Stimulated activated naive CD4-positive, alpha-beta T cell (primary cell): ENCODE data around the gene RSPO3.
"Not testable (repeated sequence)": the region's sequence is repeated elsewhere in the genome, so short reads cannot be mapped to it uniquely, and the experiment has no call there.

Source experiments
- DNase-seq, 6 experiments: peaks; one replicate each; lab custom pipeline; 2025; lab: John Stamatoyannopoulos, UW

The RSPO3 gene

GRCh38 chr6:127205036-127205435 lies 86.6 kb downstream of the RSPO3 start:
- no peak for DNase-seq

GRCh38 chr6:127206531-127207095 lies 88.1 kb downstream of the RSPO3 start:
- DNase-seq: no peak

DNA sequence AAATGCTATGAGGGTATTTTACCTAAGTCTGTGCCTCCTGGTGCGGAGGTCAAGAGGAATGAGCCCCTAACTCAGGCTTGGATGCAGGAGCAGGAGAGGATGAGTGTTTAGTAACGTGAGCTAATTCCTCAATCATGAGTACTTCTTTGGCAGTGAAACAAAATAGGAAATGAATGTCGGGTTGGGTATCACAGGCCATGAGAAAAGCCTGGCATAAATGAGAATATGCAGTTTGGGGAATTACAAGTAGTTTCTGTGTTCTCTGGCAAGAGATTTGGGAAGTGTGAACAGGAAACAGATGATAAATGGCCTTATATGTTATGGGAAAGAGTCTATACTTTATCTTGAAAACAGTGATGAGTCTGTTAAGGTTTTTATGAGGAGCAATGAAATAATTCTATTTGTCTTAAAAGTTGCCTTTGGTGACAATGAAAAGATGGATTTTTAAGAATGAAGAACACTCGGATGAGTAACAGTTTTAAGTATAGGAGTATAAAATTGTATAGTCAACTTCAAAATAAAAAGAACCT lies 89.2 kb downstream of the RSPO3 start:
- no peak for DNase-seq

DNA sequence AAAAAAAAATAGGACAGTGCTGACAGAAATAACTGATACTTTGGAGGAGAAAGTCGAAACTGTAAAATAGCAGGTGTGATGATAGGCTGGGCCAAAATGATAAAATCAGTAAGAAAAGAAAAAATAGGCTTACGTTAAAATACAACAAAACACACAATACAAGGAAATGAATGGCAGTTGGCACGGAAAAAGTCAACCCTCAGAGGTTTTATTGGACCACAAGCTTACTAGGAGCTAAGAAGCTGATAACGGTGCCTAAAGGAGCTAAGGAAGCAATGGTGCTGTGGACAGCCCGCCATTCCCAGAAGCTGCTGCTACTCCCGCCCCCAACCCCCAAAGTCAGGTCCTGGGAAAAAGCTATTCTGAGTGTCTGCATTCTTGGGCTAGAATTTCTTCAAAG lies 92.3 kb downstream of the RSPO3 start:
- DNase-seq: no peak

- no peak for DNase-seq
Observed at GRCh38 chr6:127212376-127212775, 93.9 kb downstream of the RSPO3 start.

DNA sequence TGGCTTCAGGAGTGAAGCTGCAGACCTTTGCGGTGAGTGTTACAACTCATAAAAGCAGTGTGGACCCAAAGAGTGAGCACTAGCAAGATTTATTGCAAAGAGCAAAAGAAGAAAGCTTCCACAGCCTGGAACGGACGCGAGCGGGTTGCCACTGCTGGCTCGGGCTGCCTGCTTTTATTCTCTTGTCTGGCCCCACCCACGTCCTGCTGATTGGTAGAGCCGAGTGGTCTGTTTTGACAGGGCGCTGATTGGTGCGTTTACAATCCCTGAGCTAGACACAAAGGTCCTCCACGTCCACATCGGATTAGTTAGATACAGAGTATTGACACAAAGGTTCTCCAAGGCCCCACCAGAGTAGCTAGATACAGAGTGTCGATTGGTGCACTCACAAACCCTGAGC lies 95.6 kb downstream of the RSPO3 start:
- not testable (repeated sequence) for DNase-seq

- DNase-seq: not testable (repeated sequence)
Observed at GRCh38 chr6:127214531-127214930, 96.1 kb downstream of the RSPO3 start.

GRCh38 chr6:127215931-127216330 lies 97.5 kb downstream of the RSPO3 start:
- no peak for DNase-seq

- DNase-seq: no peak
Observed at GRCh38 chr6:127216810-127217789, 98.6 kb downstream of the RSPO3 start.

- no peak for DNase-seq
Observed at GRCh38 chr6:127219869-127220268, 101.4 kb downstream of the RSPO3 start.

- no peak for DNase-seq
Observed at GRCh38 chr6:127221201-127221600, 102.7 kb downstream of the RSPO3 start.

GRCh38 chr6:127222418-127222817 lies 103.9 kb downstream of the RSPO3 start:
- DNase-seq: no peak

DNA sequence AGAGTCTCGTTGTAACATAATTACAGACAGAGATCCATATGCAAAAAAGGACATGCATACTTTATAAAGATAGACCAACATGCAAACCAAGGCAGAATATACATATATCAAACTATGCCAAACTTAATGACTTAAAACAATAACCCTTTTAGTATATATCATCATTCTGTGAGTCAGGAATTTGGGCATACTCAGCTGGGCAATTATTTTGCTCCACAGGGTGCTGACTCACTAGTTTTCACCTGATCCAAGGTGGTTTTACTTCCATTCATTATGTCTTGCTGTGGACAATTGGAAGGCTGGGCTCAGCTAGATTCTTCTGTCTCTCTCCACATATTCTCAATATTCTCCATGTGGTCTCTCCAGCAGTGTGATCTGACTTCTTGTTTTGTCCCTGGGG lies 107.0 kb downstream of the RSPO3 start:
- DNase-seq: no peak

GRCh38 chr6:127233819-127234218 lies 115.3 kb downstream of the RSPO3 start:
- not testable (repeated sequence) for DNase-seq

GRCh38 chr6:127243501-127243900 lies 125.0 kb downstream of the RSPO3 start:
- no peak for DNase-seq
